ENCODE results near the gene TSPAN2.

Gene TSPAN2

GRCh38 chr1:115112496-115113375, 23.4 kb upstream of the TSPAN2 start:
- FAIRE-seq = no peak

GRCh38 chr1:115107516-115108260, 18.4 kb upstream of the TSPAN2 start:
- FAIRE-seq = no peak

- FAIRE-seq = no peak
Observed at GRCh38 chr1:115105831-115106230, 16.5 kb upstream of the TSPAN2 start.

GRCh38 chr1:115099693-115100050, 10.4 kb upstream of the TSPAN2 start:
- FAIRE-seq = no peak

- no peak for FAIRE-seq
Observed at GRCh38 chr1:115098979-115099692, 9.8 kb upstream of the TSPAN2 start.

- FAIRE-seq = no peak
Observed at GRCh38 chr1:115092175-115092574, 2.9 kb upstream of the TSPAN2 start.

- no peak for FAIRE-seq
Observed at GRCh38 chr1:115091572-115091971, 2.3 kb upstream of the TSPAN2 start.

- no peak for FAIRE-seq
Observed at GRCh38 chr1:115090956-115091355, 1.7 kb upstream of the TSPAN2 start.

- no peak for FAIRE-seq
Observed at GRCh38 chr1:115090540-115090939, 1.2 kb upstream of the TSPAN2 start.

GRCh38 chr1:115090186-115090490, 835 bp upstream of the TSPAN2 start:
- FAIRE-seq = no peak

GRCh38 chr1:115088871-115089419, 358 bp downstream of the TSPAN2 start:
- FAIRE-seq = no peak

GRCh38 chr1:115088115-115088778, 1.1 kb downstream of the TSPAN2 start:
- no peak for FAIRE-seq

- FAIRE-seq = no peak
Observed at GRCh38 chr1:115086176-115086830, 3.0 kb downstream of the TSPAN2 start.

GRCh38 chr1:115084902-115085511, 4.3 kb downstream of the TSPAN2 start:
- FAIRE-seq = no peak

- no peak for FAIRE-seq
Observed at GRCh38 chr1:115082949-115083348, 6.4 kb downstream of the TSPAN2 start.

- FAIRE-seq = no peak
Observed at GRCh38 chr1:115078708-115079107, 10.6 kb downstream of the TSPAN2 start.

- no peak for FAIRE-seq
Observed at GRCh38 chr1:115077984-115078330, 11.3 kb downstream of the TSPAN2 start.

GRCh38 chr1:115077286-115077983, 11.9 kb downstream of the TSPAN2 start:
- FAIRE-seq = no peak

GRCh38 chr1:115076384-115076915, 12.9 kb downstream of the TSPAN2 start:
- FAIRE-seq = no peak

GRCh38 chr1:115074839-115075534, 14.3 kb downstream of the TSPAN2 start:
- no peak for FAIRE-seq
